ENCODE results near the gene ZRANB2.

DNA sequence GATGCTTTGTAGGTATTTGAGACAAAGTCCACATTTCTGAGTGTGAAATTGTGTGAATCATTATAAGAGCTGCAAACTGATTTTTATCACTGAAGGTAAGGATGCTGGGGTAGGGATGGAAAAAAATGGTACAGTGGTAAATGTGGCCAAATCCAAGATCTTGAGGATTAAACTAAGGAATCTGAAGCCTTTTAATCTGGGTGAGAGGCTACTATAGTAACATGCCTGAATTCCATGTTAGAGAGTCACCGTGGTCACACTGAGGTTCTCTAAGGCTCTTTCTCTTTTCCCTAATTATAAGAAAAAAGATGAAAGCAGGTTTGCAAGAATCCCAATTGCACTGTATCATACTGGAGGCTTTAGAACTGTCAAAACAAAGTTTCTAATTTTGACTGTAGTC lies 50.8 kb downstream of the ZRANB2 start:
- TF ChIP-seq, protein P1, sequence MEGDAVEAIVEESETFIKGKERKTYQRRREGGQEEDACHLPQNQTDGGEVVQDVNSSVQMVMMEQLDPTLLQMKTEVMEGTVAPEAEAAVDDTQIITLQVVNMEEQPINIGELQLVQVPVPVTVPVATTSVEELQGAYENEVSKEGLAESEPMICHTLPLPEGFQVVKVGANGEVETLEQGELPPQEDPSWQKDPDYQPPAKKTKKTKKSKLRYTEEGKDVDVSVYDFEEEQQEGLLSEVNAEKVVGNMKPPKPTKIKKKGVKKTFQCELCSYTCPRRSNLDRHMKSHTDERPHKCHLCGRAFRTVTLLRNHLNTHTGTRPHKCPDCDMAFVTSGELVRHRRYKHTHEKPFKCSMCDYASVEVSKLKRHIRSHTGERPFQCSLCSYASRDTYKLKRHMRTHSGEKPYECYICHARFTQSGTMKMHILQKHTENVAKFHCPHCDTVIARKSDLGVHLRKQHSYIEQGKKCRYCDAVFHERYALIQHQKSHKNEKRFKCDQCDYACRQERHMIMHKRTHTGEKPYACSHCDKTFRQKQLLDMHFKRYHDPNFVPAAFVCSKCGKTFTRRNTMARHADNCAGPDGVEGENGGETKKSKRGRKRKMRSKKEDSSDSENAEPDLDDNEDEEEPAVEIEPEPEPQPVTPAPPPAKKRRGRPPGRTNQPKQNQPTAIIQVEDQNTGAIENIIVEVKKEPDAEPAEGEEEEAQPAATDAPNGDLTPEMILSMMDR (conservative IDR thresholded peaks at IDR 0.05; ENCODE audit: low read length): no peak
- no peak for TF ChIP-seq EZH2phosphoT487 (IDR thresholded peaks at IDR 0.05; ENCODE audit: borderline replicate concordance, low read depth, low read length)
